ENCODE data around the gene CD1E.

Gene CD1E

DNA sequence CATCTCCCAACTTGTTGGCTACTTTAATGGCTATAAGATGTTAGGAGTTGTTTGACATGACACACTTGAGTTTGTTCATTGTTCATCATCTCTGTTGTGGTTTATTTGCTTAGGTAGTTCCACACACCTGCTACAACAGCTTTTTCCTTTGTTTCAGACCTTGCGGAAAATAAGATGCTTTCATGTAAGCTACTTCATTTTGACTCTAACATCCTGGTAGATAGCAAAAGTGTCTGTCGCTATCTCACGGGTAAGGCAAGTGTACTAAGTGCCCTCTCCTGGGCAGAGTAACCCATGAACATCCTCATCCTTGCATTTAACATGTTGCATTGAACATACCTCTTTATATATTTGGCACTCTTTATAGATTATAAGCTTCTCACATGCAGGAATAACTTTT, 47.2 kb downstream of the CD1E start:
- DNase-seq (ENCODE audit: low read depth, low spot score): no peak
- TF ChIP-seq, protein P1, sequence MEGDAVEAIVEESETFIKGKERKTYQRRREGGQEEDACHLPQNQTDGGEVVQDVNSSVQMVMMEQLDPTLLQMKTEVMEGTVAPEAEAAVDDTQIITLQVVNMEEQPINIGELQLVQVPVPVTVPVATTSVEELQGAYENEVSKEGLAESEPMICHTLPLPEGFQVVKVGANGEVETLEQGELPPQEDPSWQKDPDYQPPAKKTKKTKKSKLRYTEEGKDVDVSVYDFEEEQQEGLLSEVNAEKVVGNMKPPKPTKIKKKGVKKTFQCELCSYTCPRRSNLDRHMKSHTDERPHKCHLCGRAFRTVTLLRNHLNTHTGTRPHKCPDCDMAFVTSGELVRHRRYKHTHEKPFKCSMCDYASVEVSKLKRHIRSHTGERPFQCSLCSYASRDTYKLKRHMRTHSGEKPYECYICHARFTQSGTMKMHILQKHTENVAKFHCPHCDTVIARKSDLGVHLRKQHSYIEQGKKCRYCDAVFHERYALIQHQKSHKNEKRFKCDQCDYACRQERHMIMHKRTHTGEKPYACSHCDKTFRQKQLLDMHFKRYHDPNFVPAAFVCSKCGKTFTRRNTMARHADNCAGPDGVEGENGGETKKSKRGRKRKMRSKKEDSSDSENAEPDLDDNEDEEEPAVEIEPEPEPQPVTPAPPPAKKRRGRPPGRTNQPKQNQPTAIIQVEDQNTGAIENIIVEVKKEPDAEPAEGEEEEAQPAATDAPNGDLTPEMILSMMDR (IDR thresholded peaks at IDR 0.05; ENCODE audit: low read depth, low read length): no peak
- no peak overlapping the region for H3K4me3 ChIP-seq (ENCODE audit: low read depth, low read length)
- in situ Hi-C loops (cut with HindIII; ENCODE audit: low sequenced_read_pairs): no loop called here

DNA sequence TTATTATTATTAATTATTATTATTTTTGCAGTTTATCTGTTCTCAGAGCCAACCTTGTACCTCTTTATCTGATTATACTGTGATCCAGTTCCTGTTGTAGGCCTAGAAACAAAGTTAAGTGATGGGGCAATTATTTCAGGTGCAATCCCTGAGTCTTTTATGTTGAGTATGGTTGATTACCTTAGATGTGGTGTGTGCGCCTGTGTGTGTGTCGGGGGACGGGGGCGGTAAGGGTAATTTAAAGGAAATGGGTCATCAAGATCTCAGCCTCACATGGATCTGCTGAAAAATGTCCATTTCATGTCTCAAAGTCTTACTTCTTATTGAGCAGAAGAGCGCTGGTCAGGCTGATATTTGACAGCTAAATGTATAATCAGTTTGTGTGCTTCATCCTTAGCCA, 53.4 kb downstream of the CD1E start:
- TF ChIP-seq, protein P1 (IDR thresholded peaks at IDR 0.05; ENCODE audit: low read depth, low read length): no peak
- no peak overlapping the region for H3K4me3 ChIP-seq (ENCODE audit: low read depth, low read length)
- in situ Hi-C loops (cut with HindIII; ENCODE audit: low sequenced_read_pairs): no loop called here
- DNase-seq (ENCODE audit: low read depth, low spot score): no peak

Measured in astrocyte of the spinal cord (primary cell).